ENCODE data around the gene OR4E2. TPM values are rescaled to one million over a fixed set of nuclear protein-coding genes. Genes with fewer than 3 reads are reported as not detected.

Gene OR4E2
- polyA plus RNA-seq (2012; rRNA removed), result not detected in 2 replicates
- polyA plus RNA-seq (2012; cell fraction: cytosol; rRNA removed), result not detected in 2 replicates
- not detected in 2 replicates for polyA plus RNA-seq (2012; cell fraction: nucleus; rRNA removed)

GRCh38 chr14:21653331-21653885, at the start of gene OR4E2:
TSS of gene OR4E2 (plus strand) at chr14:21653835. CDS start at chr14:21665083, 11,248 bp downstream.
- H3K9me3 ChIP-seq, result no peaks in the 10 kb centered on the region
- TF ChIP-seq REST (IDR thresholded peaks at IDR 0.05; ENCODE audit: low read depth, low read length) (no peak), JUND (IDR thresholded peaks at IDR 0.05) (no peak), CHD2 (IDR thresholded peaks at IDR 0.05; ENCODE audit: low read length, partially characterized antibody) (no peak), NFIC (IDR thresholded peaks at IDR 0.05; ENCODE audit: borderline replicate concordance) (no peak), TAF1 (IDR thresholded peaks at IDR 0.05; ENCODE audit: borderline replicate concordance, low read depth, low read length) (no peak), SMC3 (IDR thresholded peaks at IDR 0.05; ENCODE audit: low read depth, low read length) (no peak), SIN3A (IDR thresholded peaks at IDR 0.05; ENCODE audit: borderline replicate concordance, low read depth, low read length) (no peak), CTCF (IDR thresholded peaks at IDR 0.05) (no peak), MAX (IDR thresholded peaks at IDR 0.05; ENCODE audit: low read depth) (no peak), YY1 (IDR thresholded peaks at IDR 0.05; ENCODE audit: low read depth) (no peak), IRF3 (IDR thresholded peaks at IDR 0.05; ENCODE audit: low read depth, low read length) (no peak), GABPA (IDR thresholded peaks at IDR 0.05; ENCODE audit: low read depth) (no peak), RCOR1 (IDR thresholded peaks at IDR 0.05; ENCODE audit: low read length) (no peak), RAD21 (IDR thresholded peaks at IDR 0.05; ENCODE audit: low read length) (no peak)

More at GRCh38 chr14:21653331-21653885, at the start of gene OR4E2:
- no peak within 1 kb of the TSS for H3K4me2 ChIP-seq
- ChIA-PET POLR2A (no interaction called here), CTCF (no interaction called here)
- H2AFZ ChIP-seq (ENCODE audit: low read depth), result no peak within 1 kb of the TSS
- no peak within 1 kb of the TSS for H3K4me3 ChIP-seq (ENCODE audit: low read depth in 2 of 2, low read length in 1 of 2)
- H4K20me1 ChIP-seq (ENCODE audit: insufficient read depth), result no peaks in the 10 kb centered on the region
- no peaks in the 10 kb centered on the region for H3F3A ChIP-seq (replicated peaks; ENCODE audit: insufficient read depth)
- no peak within 1 kb of the TSS for H3K9ac ChIP-seq
- peaks cover 6% of the 10 kb centered on the region for H3K27me3 ChIP-seq (ENCODE audit: insufficient read depth)
- H3K79me2 ChIP-seq (ENCODE audit: insufficient read depth), result no peaks in the 10 kb centered on the region
- 2% methylated on average over 2 of the region's 2 CpGs for WGBS (ENCODE audit: low lambda C conversion rate)
- H3K9me2 ChIP-seq, result no peaks in the 10 kb centered on the region
- H3K36me3 ChIP-seq (replicated peaks in 1 of 2; ENCODE audit: control insufficient read depth in 1 of 2, insufficient read depth in 2 of 2, low read length in 1 of 2), result no peaks in the 10 kb centered on the region
- H3K27ac ChIP-seq (ENCODE audit: low read depth in 2 of 2, low read length in 1 of 2), result no peak within 1 kb of the TSS
- no peak for DNase-seq
- H3K4me1 ChIP-seq (ENCODE audit: control insufficient read depth in 1 of 2, insufficient read depth in 2 of 2, low read depth in 1 of 2, low read length in 1 of 2), result peaks cover 0 to 17% of the 10 kb centered on the region in 2 experiments; a peak in 1 of 4 replicates

Data from SK-N-SH (cell line).